HepG2 (cell line): ENCODE measurements around the gene MOB4. TPM values are rescaled to one million over a fixed set of nuclear protein-coding genes. Genes with fewer than 3 reads are reported as not detected.

Source experiments
- ATAD3A ChIP-seq: sonication (generic); formaldehyde crosslinking; IDR thresholded peaks from 2 replicates; pipeline ENCODE4 v1.4.0; 2020; ENCODE audit warnings: missing genetic modification reagents
- IKZF1 ChIP-seq: fragments of 450-650 bp; IDR thresholded peaks from 2 replicates; pipeline ENCODE4 v1.7.1; 2016
- KMT2B ChIP-seq: IDR thresholded peaks from 2 replicates; pipeline ENCODE4 v1.6.1; 2016; ENCODE audit warnings: missing genetic modification reagents, missing compliant biosample characterization
- MTA1 ChIP-seq: sonication (generic); formaldehyde crosslinking; IDR thresholded peaks from 2 replicates; pipeline ENCODE4 v1.4.0; 2020; ENCODE audit warnings: missing genetic modification reagents, mild to moderate bottlenecking, borderline replicate concordance
- NCOA1 ChIP-seq: sonication (generic); formaldehyde crosslinking; IDR thresholded peaks from 2 replicates; pipeline ENCODE4 v1.9.0; 2021; ENCODE audit warnings: missing genetic modification reagents
- PAX8 ChIP-seq: sonication (generic); formaldehyde crosslinking; IDR thresholded peaks from 2 replicates; pipeline ENCODE4 v1.8.0; 2022; ENCODE audit warnings: mild to moderate bottlenecking, missing genetic modification reagents, borderline replicate concordance
- PHF5A ChIP-seq: IDR thresholded peaks from one replicate; pipeline ENCODE4 v1.6.1; 2018; ENCODE audit warnings: low read depth, missing genetic modification reagents; ENCODE audit not compliant: unreplicated experiment
- REST ChIP-seq, 2 experiments: IDR thresholded peaks; 2 replicates each; pipeline ENCODE4 v1.6.1; 2011 to 2012; ENCODE audit warnings: low read length in 2 of 2, borderline replicate concordance in 1 of 2, low read depth in 1 of 2, mild to moderate bottlenecking in 1 of 2, moderate library complexity in 1 of 2
- STAG1 ChIP-seq: sonication (generic); formaldehyde crosslinking; IDR thresholded peaks from 2 replicates; pipeline ENCODE4 v1.4.0; 2020; ENCODE audit warnings: missing genetic modification reagents
- ZNF121 ChIP-seq: sonication (generic); formaldehyde crosslinking; IDR thresholded peaks from 2 replicates; pipeline ENCODE4 v1.5.0; 2020; ENCODE audit warnings: mild to moderate bottlenecking, missing genetic modification reagents
- ZNF230 ChIP-seq: sonication (generic); formaldehyde crosslinking; IDR thresholded peaks from 2 replicates; pipeline ENCODE4 v1.4.0; 2020; ENCODE audit warnings: mild to moderate bottlenecking, missing genetic modification reagents
- ZNF430 ChIP-seq: sonication (generic); formaldehyde crosslinking; IDR thresholded peaks from 2 replicates; pipeline ENCODE4 v1.9.0; 2021; ENCODE audit warnings: mild to moderate bottlenecking, missing genetic modification reagents
- ZNF607 ChIP-seq: sonication (generic); formaldehyde crosslinking; IDR thresholded peaks from 2 replicates; pipeline ENCODE4 v1.5.1; 2020; ENCODE audit warnings: missing genetic modification reagents, mild to moderate bottlenecking, borderline replicate concordance
- ZNF737 ChIP-seq: sonication (generic); formaldehyde crosslinking; IDR thresholded peaks from 2 replicates; pipeline ENCODE4 v1.5.0; 2020; ENCODE audit warnings: missing genetic modification reagents, mild to moderate bottlenecking, borderline replicate concordance
- polyA plus RNA-seq, 8 experiments: library from polyadenylated mRNA; depleted of rRNA in 3 of 8; stranded (reverse) in 7 of 8; unstranded in 1 of 8; fragments of >200 nt; fragmentation: Illumina TruSeq in 4 of 8; extraction: Trizol in 4 of 8; gene quantifications; 2 replicates each; pipeline versions ENCODE4 v1.2.1 to v1.2.3, GENCODE V29; 2011 to 2016; ENCODE audit warnings: low read depth in 4 of 8, missing spikeins in 1 of 8, mixed read lengths in 1 of 8; ENCODE audit not compliant: insufficient read depth in 1 of 8
- total RNA-seq, 5 experiments: library from RNA; depleted of rRNA; stranded (reverse); fragments of >200 nt; fragmentation: Illumina TruSeq; extraction: Trizol; gene quantifications; 2 replicates each; pipeline ENCODE4 v1.2.3, GENCODE V29; 2016; ENCODE audit warnings: low read depth in 1 of 5
- TF ChIP-seq, protein P1 (sequence below): sonication (generic); formaldehyde crosslinking; IDR thresholded peaks from 2 replicates; pipeline ENCODE4 v1.4.0; 2020; ENCODE audit warnings: low read depth, mild to moderate bottlenecking, missing genetic modification reagents
- TF ChIP-seq, protein P2 (sequence below): IDR thresholded peaks from 2 replicates; pipeline ENCODE4 v1.6.1; 2016; ENCODE audit warnings: missing compliant biosample characterization, missing genetic modification reagents, borderline replicate concordance
- TF ChIP-seq, protein P3 (sequence below): IDR thresholded peaks from 2 replicates; pipeline ENCODE4 v1.6.1; 2012; ENCODE audit warnings: low read length, improper control_type of control experiment
- TF ChIP-seq, protein P4 (sequence below): IDR thresholded peaks from 2 replicates; pipeline ENCODE4 v1.6.1; 2016; ENCODE audit warnings: control low read depth

MOB4 gene
- total and polyA plus RNA-seq, 2 of the 13 experiments (the other 11 are each of a cell fraction or from before 2014, with no cell fraction given), result 35.7 to 38.6 TPM

DNA sequence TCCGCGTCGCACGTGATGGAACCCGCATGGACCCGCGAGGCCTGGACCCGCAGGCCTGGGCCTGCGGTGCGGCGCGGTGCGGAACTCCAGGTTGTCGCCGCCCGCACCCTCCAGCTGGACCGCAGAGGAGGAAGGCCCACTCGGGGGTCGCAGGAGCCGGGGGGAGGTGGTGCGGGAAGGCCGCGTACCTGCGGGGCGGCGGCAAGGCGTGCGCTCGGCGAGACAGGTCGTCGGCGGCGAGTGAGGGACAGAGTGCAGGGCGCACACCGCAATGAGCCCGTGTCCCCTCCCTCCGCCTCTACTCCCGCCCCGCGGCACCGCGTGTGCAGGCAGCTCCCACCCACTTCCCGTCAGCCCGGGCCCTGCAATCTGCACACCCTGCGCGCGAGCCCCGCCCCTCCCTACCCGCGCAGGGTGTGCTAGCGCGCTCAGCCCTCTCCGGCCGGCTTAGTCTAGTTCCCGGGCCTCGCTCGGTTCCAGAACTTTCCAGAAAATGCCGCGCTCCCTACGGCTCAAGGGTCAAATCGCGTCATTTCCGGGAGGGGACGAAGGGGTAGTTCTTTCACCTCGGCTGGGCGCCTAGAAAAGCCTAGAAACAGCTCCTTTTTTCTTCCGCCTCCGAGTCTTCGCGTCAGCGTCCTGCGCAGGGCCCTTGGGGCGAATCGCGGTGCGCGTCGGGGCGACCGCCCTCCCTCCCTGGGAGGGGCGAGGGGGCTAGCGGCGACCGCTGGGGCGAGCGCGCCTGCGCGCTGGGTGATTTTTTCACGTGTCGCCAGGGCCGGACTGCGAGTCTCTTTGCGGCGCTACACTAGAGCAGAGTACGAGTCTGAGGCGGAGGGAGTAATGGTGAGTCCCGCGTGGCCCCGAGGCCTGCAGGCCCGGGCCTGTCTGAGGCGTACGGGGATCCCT, 16.0 kb upstream of the MOB4 start, which contains the start of the genes HSPD1 and HSPE1 (continued):
- TF ChIP-seq ZNF607 (CRISPR knock-in tag) (peak; percentile 94; the same call in 1 of the 2 replicates), ATAD3A (peak; percentile 29; the same call in 1 of the 2 replicates), NCOA1 (CRISPR knock-in tag) (peak; percentile 7; the same call in 1 of the 2 replicates), IKZF1 (no peak), KMT2B (CRISPR knock-in tag) (peak; percentile 90), ZNF430 (CRISPR knock-in tag) (peak; percentile 97), PAX8 (0 out of 2 replicates have a peak, but pooled peaks have one; percentile 55), ZNF230 (no peak; the same call in none of the 2 replicates), MTA1 (CRISPR knock-in tag) (peak; percentile 88), ZNF121 (CRISPR knock-in tag) (0 out of 2 replicates have a peak, but pooled peaks have one; percentile 59), STAG1 (CRISPR knock-in tag) (no peak; the same call in 1 of the 2 replicates), REST (IDR thresholded peaks at IDR 0.05; ENCODE audit: borderline replicate concordance in 1 of 2, low read depth in 1 of 2, low read length in 2 of 2) (peak in 1 of 2 experiments; percentile 83; a peak in 3 of 4 replicates), ZNF737 (CRISPR knock-in tag) (peak; percentile 94), PHF5A (CRISPR knock-in tag) (peak; percentile 32)
- TF ChIP-seq, protein P1, sequence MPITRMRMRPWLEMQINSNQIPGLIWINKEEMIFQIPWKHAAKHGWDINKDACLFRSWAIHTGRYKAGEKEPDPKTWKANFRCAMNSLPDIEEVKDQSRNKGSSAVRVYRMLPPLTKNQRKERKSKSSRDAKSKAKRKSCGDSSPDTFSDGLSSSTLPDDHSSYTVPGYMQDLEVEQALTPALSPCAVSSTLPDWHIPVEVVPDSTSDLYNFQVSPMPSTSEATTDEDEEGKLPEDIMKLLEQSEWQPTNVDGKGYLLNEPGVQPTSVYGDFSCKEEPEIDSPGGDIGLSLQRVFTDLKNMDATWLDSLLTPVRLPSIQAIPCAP (CRISPR knock-in tag), result 0 out of 2 replicates have a peak, but pooled peaks have one; percentile 35
- TF ChIP-seq, protein P2, sequence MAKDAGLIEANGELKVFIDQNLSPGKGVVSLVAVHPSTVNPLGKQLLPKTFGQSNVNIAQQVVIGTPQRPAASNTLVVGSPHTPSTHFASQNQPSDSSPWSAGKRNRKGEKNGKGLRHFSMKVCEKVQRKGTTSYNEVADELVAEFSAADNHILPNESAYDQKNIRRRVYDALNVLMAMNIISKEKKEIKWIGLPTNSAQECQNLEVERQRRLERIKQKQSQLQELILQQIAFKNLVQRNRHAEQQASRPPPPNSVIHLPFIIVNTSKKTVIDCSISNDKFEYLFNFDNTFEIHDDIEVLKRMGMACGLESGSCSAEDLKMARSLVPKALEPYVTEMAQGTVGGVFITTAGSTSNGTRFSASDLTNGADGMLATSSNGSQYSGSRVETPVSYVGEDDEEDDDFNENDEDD (CRISPR knock-in tag), result peak; percentile 95
- TF ChIP-seq, protein P3, sequence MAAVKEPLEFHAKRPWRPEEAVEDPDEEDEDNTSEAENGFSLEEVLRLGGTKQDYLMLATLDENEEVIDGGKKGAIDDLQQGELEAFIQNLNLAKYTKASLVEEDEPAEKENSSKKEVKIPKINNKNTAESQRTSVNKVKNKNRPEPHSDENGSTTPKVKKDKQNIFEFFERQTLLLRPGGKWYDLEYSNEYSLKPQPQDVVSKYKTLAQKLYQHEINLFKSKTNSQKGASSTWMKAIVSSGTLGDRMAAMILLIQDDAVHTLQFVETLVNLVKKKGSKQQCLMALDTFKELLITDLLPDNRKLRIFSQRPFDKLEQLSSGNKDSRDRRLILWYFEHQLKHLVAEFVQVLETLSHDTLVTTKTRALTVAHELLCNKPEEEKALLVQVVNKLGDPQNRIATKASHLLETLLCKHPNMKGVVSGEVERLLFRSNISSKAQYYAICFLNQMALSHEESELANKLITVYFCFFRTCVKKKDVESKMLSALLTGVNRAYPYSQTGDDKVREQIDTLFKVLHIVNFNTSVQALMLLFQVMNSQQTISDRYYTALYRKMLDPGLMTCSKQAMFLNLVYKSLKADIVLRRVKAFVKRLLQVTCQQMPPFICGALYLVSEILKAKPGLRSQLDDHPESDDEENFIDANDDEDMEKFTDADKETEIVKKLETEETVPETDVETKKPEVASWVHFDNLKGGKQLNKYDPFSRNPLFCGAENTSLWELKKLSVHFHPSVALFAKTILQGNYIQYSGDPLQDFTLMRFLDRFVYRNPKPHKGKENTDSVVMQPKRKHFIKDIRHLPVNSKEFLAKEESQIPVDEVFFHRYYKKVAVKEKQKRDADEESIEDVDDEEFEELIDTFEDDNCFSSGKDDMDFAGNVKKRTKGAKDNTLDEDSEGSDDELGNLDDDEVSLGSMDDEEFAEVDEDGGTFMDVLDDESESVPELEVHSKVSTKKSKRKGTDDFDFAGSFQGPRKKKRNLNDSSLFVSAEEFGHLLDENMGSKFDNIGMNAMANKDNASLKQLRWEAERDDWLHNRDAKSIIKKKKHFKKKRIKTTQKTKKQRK, result no peak
- TF ChIP-seq, protein P4, sequence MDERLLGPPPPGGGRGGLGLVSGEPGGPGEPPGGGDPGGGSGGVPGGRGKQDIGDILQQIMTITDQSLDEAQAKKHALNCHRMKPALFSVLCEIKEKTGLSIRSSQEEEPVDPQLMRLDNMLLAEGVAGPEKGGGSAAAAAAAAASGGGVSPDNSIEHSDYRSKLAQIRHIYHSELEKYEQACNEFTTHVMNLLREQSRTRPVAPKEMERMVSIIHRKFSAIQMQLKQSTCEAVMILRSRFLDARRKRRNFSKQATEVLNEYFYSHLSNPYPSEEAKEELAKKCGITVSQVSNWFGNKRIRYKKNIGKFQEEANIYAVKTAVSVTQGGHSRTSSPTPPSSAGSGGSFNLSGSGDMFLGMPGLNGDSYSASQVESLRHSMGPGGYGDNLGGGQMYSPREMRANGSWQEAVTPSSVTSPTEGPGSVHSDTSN (CRISPR knock-in tag), result 0 out of 2 replicates have a peak, but pooled peaks have one; percentile 38
